Metanephros (tissue), 2 donors: ENCODE results near the gene PRR20A. TPM values are rescaled to one million over a fixed set of nuclear protein-coding genes. Genes with fewer than 3 reads are reported as not detected.

Experiments
- small RNA-seq: library from RNA; depleted of rRNA; stranded (forward); fragments of <200 nt; gene quantifications from one replicate; pipeline ENCODE3, GENCODE V24; 2014; ENCODE audit warnings: low replicate concordance
- total RNA-seq: library from RNA; depleted of rRNA; stranded (reverse); fragments of >200 nt; gene quantifications from one replicate; pipeline ENCODE4 v1.2.3, GENCODE V29; 2014

Gene PRR20A
- total RNA-seq: not detected

DNA sequence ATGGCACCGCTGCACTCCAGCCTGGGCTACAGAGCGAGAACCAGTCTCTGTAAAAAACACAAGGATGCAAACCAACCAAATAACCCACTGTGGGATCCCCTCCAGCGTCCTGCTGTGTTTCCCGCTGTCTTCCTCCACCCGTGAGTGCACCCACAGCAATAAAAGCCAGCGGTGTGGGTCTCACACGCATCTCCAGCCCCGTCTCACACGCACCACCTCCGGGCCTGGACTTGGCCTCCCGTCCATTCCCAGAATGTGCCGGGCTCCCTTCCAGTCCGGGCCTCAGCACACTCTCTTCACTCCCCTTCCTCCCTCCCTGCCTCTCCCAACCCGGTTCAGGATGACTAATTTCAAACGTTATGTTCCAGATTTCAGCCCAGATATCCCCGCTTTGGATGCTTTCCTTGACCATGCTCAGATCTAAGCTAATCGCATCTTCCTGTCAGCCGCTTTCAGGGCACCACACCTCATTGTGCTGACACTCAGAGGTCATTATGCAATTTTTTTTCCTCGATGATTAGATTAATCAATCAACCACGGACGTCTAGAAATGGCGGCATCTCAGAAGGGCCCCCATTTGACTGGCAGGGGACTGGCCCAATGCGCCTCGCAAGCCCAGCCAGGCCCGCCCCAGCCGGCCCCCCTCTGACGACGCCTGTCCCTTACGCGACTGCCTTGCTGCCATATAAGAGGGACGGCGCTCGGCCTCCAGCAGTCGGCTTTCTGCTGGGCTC is at the start of gene PRR20A:
PRR20A (plus strand) TSS at position 684 of the 734 bp plus-strand sequence. CDS start 387 bp downstream, outside the sequence.

DNA sequence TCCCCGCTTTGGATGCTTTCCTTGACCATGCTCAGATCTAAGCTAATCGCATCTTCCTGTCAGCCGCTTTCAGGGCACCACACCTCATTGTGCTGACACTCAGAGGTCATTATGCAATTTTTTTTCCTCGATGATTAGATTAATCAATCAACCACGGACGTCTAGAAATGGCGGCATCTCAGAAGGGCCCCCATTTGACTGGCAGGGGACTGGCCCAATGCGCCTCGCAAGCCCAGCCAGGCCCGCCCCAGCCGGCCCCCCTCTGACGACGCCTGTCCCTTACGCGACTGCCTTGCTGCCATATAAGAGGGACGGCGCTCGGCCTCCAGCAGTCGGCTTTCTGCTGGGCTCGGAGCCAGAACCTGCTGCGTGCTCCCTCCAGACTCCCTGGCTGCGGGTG is 6.5 kb downstream of the PRR20A start, which contains the start of gene PRR20B:
PRR20B (plus strand) TSS at position 301 of the 400 bp plus-strand sequence. CDS start 387 bp downstream, outside the sequence.

DNA sequence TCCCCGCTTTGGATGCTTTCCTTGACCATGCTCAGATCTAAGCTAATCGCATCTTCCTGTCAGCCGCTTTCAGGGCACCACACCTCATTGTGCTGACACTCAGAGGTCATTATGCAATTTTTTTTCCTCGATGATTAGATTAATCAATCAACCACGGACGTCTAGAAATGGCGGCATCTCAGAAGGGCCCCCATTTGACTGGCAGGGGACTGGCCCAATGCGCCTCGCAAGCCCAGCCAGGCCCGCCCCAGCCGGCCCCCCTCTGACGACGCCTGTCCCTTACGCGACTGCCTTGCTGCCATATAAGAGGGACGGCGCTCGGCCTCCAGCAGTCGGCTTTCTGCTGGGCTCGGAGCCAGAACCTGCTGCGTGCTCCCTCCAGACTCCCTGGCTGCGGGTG is 13.0 kb downstream of the PRR20A start, which contains the start of gene PRR20C:
PRR20C (plus strand) TSS at position 301 of the 400 bp plus-strand sequence. CDS start 387 bp downstream, outside the sequence.

DNA sequence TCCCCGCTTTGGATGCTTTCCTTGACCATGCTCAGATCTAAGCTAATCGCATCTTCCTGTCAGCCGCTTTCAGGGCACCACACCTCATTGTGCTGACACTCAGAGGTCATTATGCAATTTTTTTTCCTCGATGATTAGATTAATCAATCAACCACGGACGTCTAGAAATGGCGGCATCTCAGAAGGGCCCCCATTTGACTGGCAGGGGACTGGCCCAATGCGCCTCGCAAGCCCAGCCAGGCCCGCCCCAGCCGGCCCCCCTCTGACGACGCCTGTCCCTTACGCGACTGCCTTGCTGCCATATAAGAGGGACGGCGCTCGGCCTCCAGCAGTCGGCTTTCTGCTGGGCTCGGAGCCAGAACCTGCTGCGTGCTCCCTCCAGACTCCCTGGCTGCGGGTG is 19.6 kb downstream of the PRR20A start, which contains the start of gene PRR20D:
PRR20D (plus strand) TSS at position 301 of the 400 bp plus-strand sequence. CDS start 387 bp downstream, outside the sequence.

DNA sequence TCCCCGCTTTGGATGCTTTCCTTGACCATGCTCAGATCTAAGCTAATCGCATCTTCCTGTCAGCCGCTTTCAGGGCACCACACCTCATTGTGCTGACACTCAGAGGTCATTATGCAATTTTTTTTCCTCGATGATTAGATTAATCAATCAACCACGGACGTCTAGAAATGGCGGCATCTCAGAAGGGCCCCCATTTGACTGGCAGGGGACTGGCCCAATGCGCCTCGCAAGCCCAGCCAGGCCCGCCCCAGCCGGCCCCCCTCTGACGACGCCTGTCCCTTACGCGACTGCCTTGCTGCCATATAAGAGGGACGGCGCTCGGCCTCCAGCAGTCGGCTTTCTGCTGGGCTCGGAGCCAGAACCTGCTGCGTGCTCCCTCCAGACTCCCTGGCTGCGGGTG is 26.2 kb downstream of the PRR20A start, which contains the start of gene PRR20E:
PRR20E (plus strand) TSS at position 301 of the 400 bp plus-strand sequence. CDS start 387 bp downstream, outside the sequence.

Small RNAs within 50 kb of the gene (small RNA-seq; reads per million reads assigned to genes)
- not detected for gene PRR20FP

Other genes with a start within 250 kb of the PRR20A start
- not detected for gene PRR20B, start 6.6 kb downstream of the PRR20A start, total RNA-seq
- not detected for gene PRR20C, start 13.1 kb downstream of the PRR20A start, total RNA-seq
- not detected for gene PRR20D, start 19.7 kb downstream of the PRR20A start, total RNA-seq
- not detected for gene PRR20E, start 26.3 kb downstream of the PRR20A start, total RNA-seq